Esophagus squamous epithelium (tissue), 5 donors: ENCODE data around the gene PTK7. TPM values are rescaled to one million over a fixed set of nuclear protein-coding genes. Genes with fewer than 3 reads are reported as not detected.
A peak's percentile ranks its signal among the peaks of the same experiment; 100 is the strongest.

ENCODE experiments used
- DNase-seq: peaks from one replicate; lab custom pipeline; 2025; lab: John Stamatoyannopoulos, UW
- H3K27ac ChIP-seq, 4 donors: fragments of 200-600 bp; sonication (generic); one replicate each; pipeline ENCODE4 v1.5.1; 2016 to 2019; ENCODE audit warnings: mild to moderate bottlenecking in 1 of 4
- H3K27me3 ChIP-seq, 4 donors: fragments of 200-600 bp; sonication (generic); 1 replicate in 3 of 4; 2 replicates in 1 of 4; pipeline versions ENCODE4 v1.5.1 to v1.6.0; 2017 to 2021; ENCODE audit warnings: antibody characterized with exemption in 1 of 4
- H3K36me3 ChIP-seq, 3 donors: fragments of 200-600 bp; sonication (generic); one replicate each; pipeline ENCODE4 v1.5.1; 2016 to 2019
- H3K4me1 ChIP-seq, 3 donors: fragments of 200-600 bp; sonication (generic); one replicate each; pipeline ENCODE4 v1.5.1; 2017 to 2019
- H3K4me3 ChIP-seq, 4 donors: fragments of 200-600 bp; sonication (generic); 1 replicate in 3 of 4; 2 replicates in 1 of 4; pipeline ENCODE4 v1.5.1; 2016 to 2019; ENCODE audit warnings: mild to moderate bottlenecking in 2 of 4, moderate library complexity in 1 of 4
- H3K9me3 ChIP-seq, 3 donors: fragments of 200-600 bp; sonication (generic); one replicate each; pipeline ENCODE4 v1.5.1; 2016 to 2019
- CTCF ChIP-seq, 6 experiments: fragments of 450-650 bp in 4 of 6; fragments of 200-600 bp in 2 of 6; sonication (generic) in 2 of 6; IDR thresholded peaks; one replicate each; pipeline ENCODE4 v1.5.1; 2016 to 2019; ENCODE audit warnings: antibody characterized with exemption in 6 of 6, mild to moderate bottlenecking in 4 of 6, moderate library complexity in 4 of 6
- POLR2A ChIP-seq, 4 donors: fragments of 450-650 bp; IDR thresholded peaks; one replicate each; pipeline ENCODE4 v1.6.1; 2017; ENCODE audit warnings: antibody characterized with exemption in 4 of 4, mild to moderate bottlenecking in 4 of 4, moderate library complexity in 3 of 4
- WGBS, 2 donors: methylation state at CpG; one replicate each; pipeline ENCODE4 v1.1.5; 2018; 5-methylcytosine and 5-hydroxymethylcytosine counted together
- intact Hi-C: fragments of 100-400 bp; cut with DNase I; formaldehyde crosslinking; loops from one replicate; pipeline ENCODE4 v1.15.0; 2022
- total RNA-seq, 4 donors: library from RNA; depleted of rRNA; stranded (reverse); fragments of >200 nt; gene quantifications; one replicate each; pipeline ENCODE4 v1.1.0, GENCODE V29; 2016
- donor health status: DM: yes; HTN: yes; CAD: no.

Gene PTK7
- total RNA-seq, 4 donors from 2014 or later = 30.6 to 44.1 (median 36.7) TPM

- 48 to 83% methylated on average over 3 to 4 of the region's 4 CpGs for WGBS, 2 donors
- no peaks in the 10 kb centered on the region for H3K9me3 ChIP-seq
- no peak overlapping the region for H3K4me3 ChIP-seq
- H3K4me1 ChIP-seq = peaks cover 18 to 76% (median 57%) of the 10 kb centered on the region in 3 donors
- DNase-seq = no peak
- H3K27ac ChIP-seq = peak overlapping the region in 3 of 4 donors; percentile 11 to 20 (median 12)
- H3K27me3 ChIP-seq = no peaks in the 10 kb centered on the region
- TF ChIP-seq POLR2A (IDR thresholded peaks at IDR 0.05) = no peak
- no peak for TF ChIP-seq CTCF (IDR thresholded peaks at IDR 0.05)
- intact Hi-C loops = no loop called here
- H3K36me3 ChIP-seq = no peaks in the 10 kb centered on the region
Observed at GRCh38 chr6:43119482-43119881, 43.4 kb downstream of the PTK7 start.

- Histone ChIP-seq H3K4me3 (no peak overlapping the region), H3K27ac (peak overlapping the region; percentile 45 to 86 (median 78)), H3K27me3 (no peaks in the 10 kb centered on the region), H3K4me1 (peaks cover 14 to 76% (median 51%) of the 10 kb centered on the region in 3 donors), H3K9me3 (no peaks in the 10 kb centered on the region), H3K36me3 (no peaks in the 10 kb centered on the region)
- DNase-seq = no peak
- no peak for TF ChIP-seq CTCF (IDR thresholded peaks at IDR 0.05)
- TF ChIP-seq POLR2A (IDR thresholded peaks at IDR 0.05) = no peak
- intact Hi-C loops = no loop called here
- 86 to 93% methylated on average over 6 to 8 of the region's 9 CpGs for WGBS, 2 donors
Observed at GRCh38 chr6:43120101-43120763, 44.1 kb downstream of the PTK7 start.

- H3K9me3 ChIP-seq = no peaks in the 10 kb centered on the region
- no peak for DNase-seq
- H3K4me3 ChIP-seq = no peak overlapping the region
- no peaks in the 10 kb centered on the region for H3K27me3 ChIP-seq
- peak overlapping the region; percentile 49 to 89 (median 78) for H3K27ac ChIP-seq
- TF ChIP-seq POLR2A (IDR thresholded peaks at IDR 0.05) = no peak
- no peak for TF ChIP-seq CTCF (IDR thresholded peaks at IDR 0.05)
- 22 to 24% methylated on average over 6 to 8 of the region's 9 CpGs for WGBS, 2 donors
- H3K36me3 ChIP-seq = no peaks in the 10 kb centered on the region
- peaks cover 11 to 76% (median 42%) of the 10 kb centered on the region in 3 donors for H3K4me1 ChIP-seq
- intact Hi-C loops = no loop called here
Observed at GRCh38 chr6:43120944-43121913, 45.1 kb downstream of the PTK7 start.

GRCh38 chr6:43122146-43122545, 46.0 kb downstream of the PTK7 start:
- Histone ChIP-seq H3K27me3 (no peaks in the 10 kb centered on the region), H3K4me3 (no peak overlapping the region), H3K36me3 (no peaks in the 10 kb centered on the region), H3K9me3 (no peaks in the 10 kb centered on the region), H3K27ac (peak overlapping the region; percentile 49 to 89 (median 78)), H3K4me1 (peaks cover 11 to 76% (median 40%) of the 10 kb centered on the region in 3 donors)
- intact Hi-C loops = no loop called here
- TF ChIP-seq CTCF (IDR thresholded peaks at IDR 0.05) = no peak
- no peak for TF ChIP-seq POLR2A (IDR thresholded peaks at IDR 0.05)
- WGBS, 2 donors = 33 to 71% methylated on average over 1 to 2 of the region's 2 CpGs
- no peak for DNase-seq
